GM12878 (cell line): ENCODE data around the gene IFNA4. TPM values are rescaled to one million over a fixed set of nuclear protein-coding genes. Genes with fewer than 3 reads are reported as not detected.

Experiments used
- ATAC-seq: fragments of 200-7000 bp; cut with Tn5 transposase; 3 replicates; pipeline ENCODE4 v1.9.1; 2020; ENCODE audit warnings: mild to moderate bottlenecking, moderate library complexity
- BruUV-seq: library from RNA; stranded (reverse); fragments of 400-500 nt; replicated peaks from 2 replicates; lab custom pipeline; 2021; lab: Mats Ljungman, UMichigan
- CTCF ChIA-PET: fragments of 300-600 bp; sonication (Branson Sonifier 250); formaldehyde crosslinking; extraction: SDS; loops from one replicate; lab custom pipeline; 2021; ENCODE audit warnings: inconsistent platforms; lab: Yijun Ruan, JAX
- POLR2A ChIA-PET: fragments of 350-600 bp; formaldehyde crosslinking; extraction: SDS; loops from one replicate; lab custom pipeline; 2021; ENCODE audit warnings: inconsistent platforms; lab: Charles Lee
- RAD21 ChIA-PET: fragments of 300-600 bp; sonication (Branson Sonifier 250); formaldehyde crosslinking; loops from one replicate; lab custom pipeline; 2023; ENCODE audit warnings: antibody characterized with exemption; ENCODE audit not compliant: unreplicated experiment; lab: Charles Lee
- SMC1A ChIA-PET: fragments of 300-600 bp; sonication (Branson Sonifier 250); formaldehyde crosslinking; loops from one replicate; lab custom pipeline; 2023; ENCODE audit not compliant: unreplicated experiment, uncharacterized antibody; lab: Charles Lee
- DNase-seq: peaks from one replicate; pipeline ENCODE4 v3.0.0-alpha.2; 2011; ENCODE audit warnings: low read depth, low spot score
- FAIRE-seq: peaks from 3 replicates; lab custom pipeline; 2011; peaks lifted over from hg19 to GRCh38; lab: Jason Lieb, UNC
- H2AFZ ChIP-seq: 2 replicates; pipeline ENCODE4 v1.6.0; 2011; ENCODE audit warnings: low read depth, low read length, control low read depth; ENCODE audit not compliant: control insufficient read depth
- H3K27ac ChIP-seq: 2 replicates; pipeline ENCODE4 v1.5.1; 2011; ENCODE audit warnings: control low read depth; ENCODE audit not compliant: control insufficient read depth, insufficient read depth
- H3K27me3 ChIP-seq, 2 experiments: replicated peaks in 1 of 2; 2 replicates each; pipeline versions ENCODE4 v1.6.0 to v1.6.1; 2011; ENCODE audit warnings: low read length in 1 of 2; ENCODE audit not compliant: control insufficient read depth in 2 of 2, insufficient read depth in 2 of 2
- H3K36me3 ChIP-seq, 2 experiments: 2 replicates each; pipeline ENCODE4 v1.5.1; 2011; ENCODE audit warnings: low read length in 1 of 2; ENCODE audit not compliant: control insufficient read depth in 2 of 2, insufficient read depth in 2 of 2
- H3K4me1 ChIP-seq: 2 replicates; pipeline ENCODE4 v1.6.1; 2011; ENCODE audit warnings: mild to moderate bottlenecking, low read length, moderate library complexity, mixed read lengths; ENCODE audit not compliant: control insufficient read depth, insufficient read depth
- H3K4me2 ChIP-seq: 2 replicates; pipeline ENCODE4 v1.6.0; 2011; ENCODE audit warnings: control low read depth; ENCODE audit not compliant: control insufficient read depth, insufficient read depth
- H3K4me3 ChIP-seq: fragments of 200-600 bp; sonication (generic); 2 replicates; pipeline ENCODE4 v1.5.1; 2016
- H3K79me2 ChIP-seq: 2 replicates; pipeline ENCODE4 v1.6.0; 2011; ENCODE audit warnings: low read length; ENCODE audit not compliant: control insufficient read depth, insufficient read depth
- H3K9ac ChIP-seq: 2 replicates; pipeline ENCODE4 v1.8.0; 2011; ENCODE audit warnings: low read length, control low read depth, mixed read lengths; ENCODE audit not compliant: control insufficient read depth, insufficient read depth
- H3K9me3 ChIP-seq: replicated peaks from 3 replicates; pipeline ENCODE4 v1.5.1; 2011; ENCODE audit warnings: mild to moderate bottlenecking, low read length; ENCODE audit not compliant: control insufficient read depth, insufficient read depth
- H4K20me1 ChIP-seq: 2 replicates; pipeline ENCODE4 v1.6.0; 2011; ENCODE audit not compliant: control insufficient read depth, insufficient read depth
- BCL11A ChIP-seq: IDR thresholded peaks from 2 replicates; pipeline ENCODE4 v1.6.1; 2011; ENCODE audit warnings: low read depth, low read length
- CBFB ChIP-seq: IDR thresholded peaks from 2 replicates; pipeline ENCODE4 v1.6.1; 2016; ENCODE audit warnings: antibody characterized with exemption, low read depth
- CREM ChIP-seq: IDR thresholded peaks from 2 replicates; pipeline ENCODE4 v1.6.1; 2014; ENCODE audit warnings: antibody characterized with exemption, low read depth
- EED ChIP-seq: sonication (generic); IDR thresholded peaks from 2 replicates; pipeline ENCODE4 v1.6.1; 2016; ENCODE audit warnings: antibody characterized with exemption, low read depth
- ETV6 ChIP-seq, 2 experiments: fragments of 450-650 bp in 1 of 2; IDR thresholded peaks in 1 of 2; conservative IDR thresholded peaks in 1 of 2; 2 replicates each; pipeline ENCODE4 v1.6.1; 2014; ENCODE audit warnings: antibody characterized with exemption in 1 of 2, borderline replicate concordance in 1 of 2, low read depth in 1 of 2, mild to moderate bottlenecking in 1 of 2, moderate library complexity in 1 of 2
- IKZF2 ChIP-seq, 2 experiments: fragments of 450-650 bp; IDR thresholded peaks; 2 replicates each; pipeline ENCODE4 v1.6.1; 2017; ENCODE audit warnings: mild to moderate bottlenecking in 2 of 2, moderate library complexity in 2 of 2
- IRF4 ChIP-seq: IDR thresholded peaks from 2 replicates; pipeline ENCODE4 v1.6.1; 2011; ENCODE audit warnings: low read depth, low read length
- JUNB ChIP-seq: IDR thresholded peaks from 2 replicates; pipeline ENCODE4 v1.6.1; 2016; ENCODE audit warnings: antibody characterized with exemption, mild to moderate bottlenecking
- MEF2A ChIP-seq: IDR thresholded peaks from 2 replicates; pipeline ENCODE4 v1.6.1; 2011; ENCODE audit warnings: low read depth, mild to moderate bottlenecking, low read length, moderate library complexity; ENCODE audit not compliant: insufficient read depth
- NBN ChIP-seq: fragments of 450-650 bp; IDR thresholded peaks from 2 replicates; pipeline ENCODE4 v1.6.1; 2016
- NFIC ChIP-seq: IDR thresholded peaks from 2 replicates; pipeline ENCODE4 v1.6.1; 2012; ENCODE audit warnings: low read depth, mild to moderate bottlenecking, inconsistent platforms, low read length, moderate library complexity
- RUNX3 ChIP-seq: IDR thresholded peaks from 2 replicates; pipeline ENCODE4 v1.6.1; 2012; ENCODE audit warnings: low read length, inconsistent platforms
- SIN3A ChIP-seq: IDR thresholded peaks from 2 replicates; pipeline ENCODE4 v1.6.1; 2012; ENCODE audit warnings: low read depth, low read length, improper control_type of control experiment
- SPI1 ChIP-seq: IDR thresholded peaks from 2 replicates; pipeline ENCODE4 v1.6.1; 2011; ENCODE audit warnings: low read depth, mild to moderate bottlenecking, low read length, moderate library complexity, borderline replicate concordance; ENCODE audit not compliant: insufficient read depth
- ZNF384 ChIP-seq: IDR thresholded peaks from 2 replicates; pipeline ENCODE4 v1.6.1; 2012; ENCODE audit warnings: low read depth, mild to moderate bottlenecking, low read length, improper control_type of control experiment, borderline replicate concordance
- WGBS: methylation state at CpG from one replicate; pipeline ENCODE4 v1.1.6; 2016; ENCODE audit warnings: low lambda C conversion rate; ENCODE audit not compliant: insufficient replicate concordance, insufficient coverage; ENCODE audit errors: missing lambda C conversion rate; 5-methylcytosine and 5-hydroxymethylcytosine counted together
- in situ Hi-C: fragments of 300-500 bp; cut with MboI; formaldehyde crosslinking; loops from 9 replicates; pipeline ENCODE4 v1.14.3; 2018; ENCODE audit warnings: mixed read lengths
- intact Hi-C: fragments of 100-400 bp; cut with micrococcal nuclease; formaldehyde crosslinking; loops from one replicate; pipeline ENCODE4 v1.14.2; 2022; ENCODE audit not compliant: unreplicated experiment
- polyA plus RNA-seq, 11 experiments: library from polyadenylated mRNA; depleted of rRNA in 4 of 11; unstranded in 6 of 11; stranded (reverse) in 5 of 11; fragments of >200 nt; fragmentation: Nextera tagmentation in 4 of 11; fragmentation: Illumina TruSeq in 1 of 11; extraction: Ambion mirVana in 4 of 11; extraction: Trizol in 1 of 11; gene quantifications; 1 replicate in 1 of 11; 2 replicates in 10 of 11; pipeline versions ENCODE4 v1.2.1 to v1.2.3, GENCODE V29; 2011 to 2016; ENCODE audit warnings: inconsistent platforms in 2 of 11, missing spikeins in 2 of 11, low read depth in 1 of 11
- total RNA-seq, 4 experiments: library from RNA; depleted of rRNA in 3 of 4; stranded (reverse); fragments of >200 nt in 3 of 4; fragmentation: Illumina TruSeq in 1 of 4; extraction: Trizol in 1 of 4; gene quantifications; 2 replicates each; pipeline versions ENCODE4 v1.2.1 to v1.2.3, GENCODE V29; 2013 to 2021
- TF ChIP-seq, protein P1 (sequence below): fragments of 450-650 bp; IDR thresholded peaks from 2 replicates; pipeline ENCODE4 v1.6.1; 2017; ENCODE audit warnings: antibody characterized with exemption, mild to moderate bottlenecking, moderate library complexity
- TF ChIP-seq, protein P2 (sequence below): IDR thresholded peaks from 2 replicates; pipeline ENCODE4 v1.6.1; 2012; ENCODE audit warnings: low read length, inconsistent platforms
- TF ChIP-seq, protein P3 (sequence below): fragments of 450-650 bp; IDR thresholded peaks from 2 replicates; pipeline ENCODE4 v1.6.1; 2018; ENCODE audit warnings: borderline replicate concordance, mild to moderate bottlenecking; ENCODE audit not compliant: partially characterized antibody

The IFNA4 gene
- total and polyA plus RNA-seq, 10 of the 15 experiments (the other 5 are each of a cell fraction or from before 2014, with no cell fraction given) = not detected

DNA sequence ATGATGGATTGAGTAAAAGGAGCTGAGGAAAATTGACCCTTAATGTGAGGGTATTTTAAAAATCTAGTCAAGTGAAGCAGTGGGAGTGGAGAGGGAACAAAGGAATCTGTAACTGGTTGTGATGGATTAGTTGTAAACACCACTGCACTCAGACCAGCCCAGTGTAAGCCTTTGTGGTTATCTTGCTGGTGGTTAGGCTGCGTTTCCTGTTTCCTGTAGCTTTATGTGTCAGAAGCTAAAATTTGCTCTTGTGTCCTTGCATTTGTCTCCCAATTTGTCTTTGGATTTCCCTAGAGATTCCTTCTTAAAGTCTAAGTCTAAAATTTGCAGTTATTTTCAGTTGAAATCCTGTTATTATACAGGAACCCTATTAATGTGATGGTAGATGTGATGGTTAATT is 27.2 kb downstream of the IFNA4 start:
- POLR2A ChIA-PET = no interaction called here
- H3K79me2 ChIP-seq = no peaks in the 10 kb centered on the region
- no TSS peak for BruUV-seq
- 0 out of 2 replicates have a peak overlapping the region, but pooled peaks have one; percentile 29 for H2AFZ ChIP-seq
- 0 out of 2 replicates have a peak, but pooled peaks have one; percentile 38 for TF ChIP-seq CBFB
- peak; percentile 70; a peak in 3 of 4 replicates for TF ChIP-seq IKZF2 (IDR thresholded peaks at IDR 0.05)
- TF ChIP-seq JUNB = 0 out of 2 replicates have a peak, but pooled peaks have one; percentile 15
- TF ChIP-seq ETV6 (conservative IDR thresholded peaks at IDR 0.05 in 1 of 2, IDR thresholded peaks at IDR 0.05 in 1 of 2; ENCODE audit: borderline replicate concordance in 1 of 2, low read depth in 1 of 2) = peak in 1 of 2 experiments; percentile 89; a peak in 2 of 4 replicates
- peak; percentile 95 for TF ChIP-seq RUNX3
- TF ChIP-seq EED = peak; percentile 73
- TF ChIP-seq IRF4 = peak; percentile 53; the same call in 1 of the 2 replicates
- TF ChIP-seq MEF2A = 0 out of 2 replicates have a peak, but pooled peaks have one; percentile 18
- TF ChIP-seq NBN = no peak
- peak; percentile 51; the same call in 1 of the 2 replicates for TF ChIP-seq NFIC
- peak; percentile 25; the same call in 1 of the 2 replicates for TF ChIP-seq CREM
- TF ChIP-seq SPI1 = peak; percentile 38; the same call in 1 of the 2 replicates
- TF ChIP-seq, protein P1, sequence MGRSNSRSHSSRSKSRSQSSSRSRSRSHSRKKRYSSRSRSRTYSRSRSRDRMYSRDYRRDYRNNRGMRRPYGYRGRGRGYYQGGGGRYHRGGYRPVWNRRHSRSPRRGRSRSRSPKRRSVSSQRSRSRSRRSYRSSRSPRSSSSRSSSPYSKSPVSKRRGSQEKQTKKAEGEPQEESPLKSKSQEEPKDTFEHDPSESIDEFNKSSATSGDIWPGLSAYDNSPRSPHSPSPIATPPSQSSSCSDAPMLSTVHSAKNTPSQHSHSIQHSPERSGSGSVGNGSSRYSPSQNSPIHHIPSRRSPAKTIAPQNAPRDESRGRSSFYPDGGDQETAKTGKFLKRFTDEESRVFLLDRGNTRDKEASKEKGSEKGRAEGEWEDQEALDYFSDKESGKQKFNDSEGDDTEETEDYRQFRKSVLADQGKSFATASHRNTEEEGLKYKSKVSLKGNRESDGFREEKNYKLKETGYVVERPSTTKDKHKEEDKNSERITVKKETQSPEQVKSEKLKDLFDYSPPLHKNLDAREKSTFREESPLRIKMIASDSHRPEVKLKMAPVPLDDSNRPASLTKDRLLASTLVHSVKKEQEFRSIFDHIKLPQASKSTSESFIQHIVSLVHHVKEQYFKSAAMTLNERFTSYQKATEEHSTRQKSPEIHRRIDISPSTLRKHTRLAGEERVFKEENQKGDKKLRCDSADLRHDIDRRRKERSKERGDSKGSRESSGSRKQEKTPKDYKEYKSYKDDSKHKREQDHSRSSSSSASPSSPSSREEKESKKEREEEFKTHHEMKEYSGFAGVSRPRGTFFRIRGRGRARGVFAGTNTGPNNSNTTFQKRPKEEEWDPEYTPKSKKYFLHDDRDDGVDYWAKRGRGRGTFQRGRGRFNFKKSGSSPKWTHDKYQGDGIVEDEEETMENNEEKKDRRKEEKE = no peak
- TF ChIP-seq, protein P2, sequence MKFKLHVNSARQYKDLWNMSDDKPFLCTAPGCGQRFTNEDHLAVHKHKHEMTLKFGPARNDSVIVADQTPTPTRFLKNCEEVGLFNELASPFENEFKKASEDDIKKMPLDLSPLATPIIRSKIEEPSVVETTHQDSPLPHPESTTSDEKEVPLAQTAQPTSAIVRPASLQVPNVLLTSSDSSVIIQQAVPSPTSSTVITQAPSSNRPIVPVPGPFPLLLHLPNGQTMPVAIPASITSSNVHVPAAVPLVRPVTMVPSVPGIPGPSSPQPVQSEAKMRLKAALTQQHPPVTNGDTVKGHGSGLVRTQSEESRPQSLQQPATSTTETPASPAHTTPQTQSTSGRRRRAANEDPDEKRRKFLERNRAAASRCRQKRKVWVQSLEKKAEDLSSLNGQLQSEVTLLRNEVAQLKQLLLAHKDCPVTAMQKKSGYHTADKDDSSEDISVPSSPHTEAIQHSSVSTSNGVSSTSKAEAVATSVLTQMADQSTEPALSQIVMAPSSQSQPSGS = 0 out of 2 replicates have a peak, but pooled peaks have one; percentile 30
- TF ChIP-seq SIN3A = no peak
- TF ChIP-seq, protein P3, sequence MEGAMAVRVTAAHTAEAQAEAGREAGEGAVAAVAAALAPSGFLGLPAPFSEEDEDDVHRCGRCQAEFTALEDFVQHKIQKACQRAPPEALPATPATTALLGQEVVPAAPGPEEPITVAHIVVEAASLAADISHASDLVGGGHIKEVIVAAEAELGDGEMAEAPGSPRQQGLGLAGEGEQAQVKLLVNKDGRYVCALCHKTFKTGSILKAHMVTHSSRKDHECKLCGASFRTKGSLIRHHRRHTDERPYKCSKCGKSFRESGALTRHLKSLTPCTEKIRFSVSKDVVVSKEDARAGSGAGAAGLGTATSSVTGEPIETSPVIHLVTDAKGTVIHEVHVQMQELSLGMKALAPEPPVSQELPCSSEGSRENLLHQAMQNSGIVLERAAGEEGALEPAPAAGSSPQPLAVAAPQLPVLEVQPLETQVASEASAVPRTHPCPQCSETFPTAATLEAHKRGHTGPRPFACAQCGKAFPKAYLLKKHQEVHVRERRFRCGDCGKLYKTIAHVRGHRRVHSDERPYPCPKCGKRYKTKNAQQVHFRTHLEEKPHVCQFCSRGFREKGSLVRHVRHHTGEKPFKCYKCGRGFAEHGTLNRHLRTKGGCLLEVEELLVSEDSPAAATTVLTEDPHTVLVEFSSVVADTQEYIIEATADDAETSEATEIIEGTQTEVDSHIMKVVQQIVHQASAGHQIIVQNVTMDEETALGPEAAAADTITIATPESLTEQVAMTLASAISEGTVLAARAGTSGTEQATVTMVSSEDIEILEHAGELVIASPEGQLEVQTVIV = no peak
- no peak for TF ChIP-seq ZNF384
- TF ChIP-seq BCL11A = 0 out of 2 replicates have a peak, but pooled peaks have one; percentile 12
- TF ChIP-seq, all 136 proteins: peak for 13
- intact Hi-C loops = no loop called here
- DNase-seq (peak; percentile 43), ATAC-seq (peak; percentile 83), FAIRE-seq (peak; percentile 75)
- H3K9me3 ChIP-seq = no peaks in the 10 kb centered on the region
- 0% methylated on average over 1 of the region's 1 CpG for WGBS
- RAD21 ChIA-PET = no interaction called here
- no peak overlapping the region for H3K27ac ChIP-seq
- SMC1A ChIA-PET = interaction anchor here (0.5 to 1.2 kb wide), 3 partner anchors 16 to 254 kb away, joined by 3 to 4 read pairs (median 3); no protein-coding TSS in a partner anchor
- H4K20me1 ChIP-seq = no peaks in the 10 kb centered on the region
- no peaks in the 10 kb centered on the region for H3K27me3 ChIP-seq
- in situ Hi-C loops = no loop called here
- CTCF ChIA-PET = interaction anchor here (0.5 to 2.2 kb wide), 7 partner anchors 8 to 630 kb away, joined by 3 to 6 read pairs (median 3); no protein-coding TSS in a partner anchor
- H3K4me1 ChIP-seq = peaks cover 4% of the 10 kb centered on the region
- H3K4me2 ChIP-seq = peak overlapping the region; percentile 82
- no peaks in the 10 kb centered on the region for H3K36me3 ChIP-seq
- H3K4me3 ChIP-seq = 0 out of 2 replicates have a peak overlapping the region, but pooled peaks have one; percentile 5
- no peak overlapping the region for H3K9ac ChIP-seq
